ENCODE measurements around the gene NR3C1. TPM values are rescaled to one million over a fixed set of nuclear protein-coding genes. Genes with fewer than 3 reads are reported as not detected.

NR3C1 gene
- total and polyA plus RNA-seq, 2 donors (not counting 1 experiment from before 2014, with no cell fraction given): 17.6 to 218 TPM

DNA sequence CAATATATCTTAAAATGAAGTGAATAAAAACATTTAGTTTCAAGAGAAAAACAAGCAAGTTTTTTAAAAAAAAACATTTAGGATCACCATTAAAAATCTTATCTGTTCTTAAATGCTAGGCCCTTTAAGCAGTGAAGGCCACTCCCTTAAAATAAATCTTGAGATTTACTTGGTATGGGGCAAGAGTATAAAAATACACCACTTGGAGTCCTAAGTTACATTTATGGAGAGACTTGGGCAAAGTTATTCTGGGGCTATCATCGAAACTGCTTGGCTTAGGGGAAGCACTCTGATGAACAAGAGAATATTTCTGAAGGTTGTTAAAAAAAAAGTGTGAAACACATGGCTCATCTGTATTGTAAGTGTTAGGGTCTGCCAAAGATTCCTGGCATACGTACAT is 97.4 kb downstream of the NR3C1 start:
- Histone ChIP-seq H3K79me2 (ENCODE audit: control insufficient read depth, insufficient read depth, low read length) (peaks cover 53% of the 10 kb centered on the region), H3K9me3 (ENCODE audit: control extremely low read depth in 1 of 3, control insufficient read depth in 2 of 3, insufficient read depth in 1 of 3, low read length in 2 of 3) (no peaks in the 10 kb centered on the region), H4K20me1 (ENCODE audit: control insufficient read depth, insufficient read depth, low read length, poor library complexity, severe bottlenecking) (peaks cover 28% of the 10 kb centered on the region), H2AFZ (ENCODE audit: insufficient read depth, low read depth, low read length, poor library complexity, severe bottlenecking) (no peak overlapping the region), H3K4me2 (replicated peaks; ENCODE audit: low read depth, low read length, poor library complexity, severe bottlenecking) (no peak overlapping the region), H3K4me1 (ENCODE audit: control insufficient read depth in 2 of 2, insufficient read depth in 2 of 2, low read length in 2 of 2) (no peaks in the 10 kb centered on the region), H3K9ac (ENCODE audit: low read length) (no peak overlapping the region), H3K4me3 (ENCODE audit: control extremely low read depth in 1 of 5, extremely low read depth in 1 of 5, insufficient read depth in 1 of 5, low read depth in 2 of 5, low read length in 4 of 5) (no peak overlapping the region), H3K36me3 (replicated peaks in 1 of 2; ENCODE audit: control extremely low read depth in 1 of 2, control insufficient read depth in 1 of 2, extremely low read depth in 1 of 2, insufficient read depth in 2 of 2, low read length in 1 of 2) (peaks cover 3 to 52% of the 10 kb centered on the region in 2 experiments), H3K27ac (ENCODE audit: low read length in 2 of 2) (no peak overlapping the region), H3K27me3 (replicated peaks in 1 of 4; ENCODE audit: control extremely low read depth in 1 of 4, control insufficient read depth in 3 of 4, insufficient read depth in 4 of 4, low read length in 3 of 4) (no peaks in the 10 kb centered on the region)
- no peak for TF ChIP-seq EZH2 (IDR thresholded peaks at IDR 0.05; ENCODE audit: borderline replicate concordance, insufficient read depth, low read depth, low read length, poor library complexity, severe bottlenecking)
- H3K4me1 Mint-ChIP-seq: peaks cover 24% of the 10 kb centered on the region
- ATAC-seq (ENCODE audit: low read depth): no peak
- intact Hi-C loops (cut with micrococcal nuclease): no loop called here
- ChIA-PET POLR2A (no interaction called here), CTCF (interaction anchor here (1.9 kb wide), 1 partner anchor 519 kb away, joined by 4 read pairs; no protein-coding TSS in a partner anchor)
- WGBS (ENCODE audit: insufficient coverage): 100% methylated on average over 1 of the region's 2 CpGs
- DNase-seq: no peak
- no peaks in the 10 kb centered on the region for H3K27me3 Mint-ChIP-seq
- H3K9me3 Mint-ChIP-seq (ENCODE audit: insufficient read depth): no peaks in the 10 kb centered on the region
- no peak overlapping the region for H3K4me3 Mint-ChIP-seq
- H3K27ac Mint-ChIP-seq: no peak overlapping the region

DNA sequence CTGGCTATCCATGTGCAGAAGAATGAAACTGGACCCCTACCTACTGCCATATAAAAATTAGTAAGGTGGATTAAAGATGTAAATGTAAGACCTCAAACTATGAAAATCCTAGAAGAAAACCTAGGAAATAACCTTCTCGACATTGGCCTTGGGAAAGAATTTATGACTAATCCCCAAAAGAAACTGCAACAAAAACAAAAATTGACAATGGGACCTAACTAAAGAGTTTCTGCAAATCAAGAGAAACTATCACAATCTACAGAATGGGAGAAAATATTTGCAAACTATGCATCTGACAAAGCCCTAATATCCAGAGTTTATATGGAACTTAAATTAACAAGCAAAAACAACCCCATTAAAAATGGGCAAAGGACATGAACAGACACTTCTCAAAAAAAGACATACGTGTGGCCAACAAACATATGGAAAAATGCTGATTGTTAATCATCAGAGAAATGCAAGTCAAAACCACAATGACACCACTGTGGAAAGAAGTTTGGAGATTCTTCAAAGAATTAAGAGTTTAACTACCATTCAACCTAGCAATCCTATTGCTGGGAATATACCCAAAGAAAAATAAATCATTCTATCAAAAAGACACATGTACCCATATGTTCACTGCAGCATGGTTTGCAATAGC is 98.5 kb downstream of the NR3C1 start:
- Histone ChIP-seq H3K4me1 (ENCODE audit: control insufficient read depth in 2 of 2, insufficient read depth in 2 of 2, low read length in 2 of 2) (no peaks in the 10 kb centered on the region), H3K36me3 (replicated peaks in 1 of 2; ENCODE audit: control extremely low read depth in 1 of 2, control insufficient read depth in 1 of 2, extremely low read depth in 1 of 2, insufficient read depth in 2 of 2, low read length in 1 of 2) (peaks cover 11 to 55% of the 10 kb centered on the region in 2 experiments), H3K9ac (ENCODE audit: low read length) (no peak overlapping the region), H3K27me3 (replicated peaks in 1 of 4; ENCODE audit: control extremely low read depth in 1 of 4, control insufficient read depth in 3 of 4, insufficient read depth in 4 of 4, low read length in 3 of 4) (no peaks in the 10 kb centered on the region), H4K20me1 (ENCODE audit: control insufficient read depth, insufficient read depth, low read length, poor library complexity, severe bottlenecking) (peaks cover 31% of the 10 kb centered on the region), H3K4me3 (ENCODE audit: control extremely low read depth in 1 of 5, extremely low read depth in 1 of 5, insufficient read depth in 1 of 5, low read depth in 2 of 5, low read length in 4 of 5) (no peak overlapping the region), H3K27ac (ENCODE audit: low read length in 2 of 2) (no peak overlapping the region), H3K79me2 (ENCODE audit: control insufficient read depth, insufficient read depth, low read length) (peaks cover 44% of the 10 kb centered on the region), H2AFZ (ENCODE audit: insufficient read depth, low read depth, low read length, poor library complexity, severe bottlenecking) (no peak overlapping the region), H3K9me3 (ENCODE audit: control extremely low read depth in 1 of 3, control insufficient read depth in 2 of 3, insufficient read depth in 1 of 3, low read length in 2 of 3) (no peaks in the 10 kb centered on the region), H3K4me2 (replicated peaks; ENCODE audit: low read depth, low read length, poor library complexity, severe bottlenecking) (no peak overlapping the region)
- POLR2A ChIA-PET: no interaction called here
- Mint-ChIP-seq H3K27ac (no peak overlapping the region), H3K27me3 (no peaks in the 10 kb centered on the region), H3K4me1 (peaks cover 24% of the 10 kb centered on the region), H3K9me3 (ENCODE audit: insufficient read depth) (no peaks in the 10 kb centered on the region), H3K4me3 (no peak overlapping the region)
- ATAC-seq (ENCODE audit: low read depth): no peak
- no peak for TF ChIP-seq EZH2 (IDR thresholded peaks at IDR 0.05; ENCODE audit: borderline replicate concordance, insufficient read depth, low read depth, low read length, poor library complexity, severe bottlenecking)
- TF ChIP-seq, protein P1, sequence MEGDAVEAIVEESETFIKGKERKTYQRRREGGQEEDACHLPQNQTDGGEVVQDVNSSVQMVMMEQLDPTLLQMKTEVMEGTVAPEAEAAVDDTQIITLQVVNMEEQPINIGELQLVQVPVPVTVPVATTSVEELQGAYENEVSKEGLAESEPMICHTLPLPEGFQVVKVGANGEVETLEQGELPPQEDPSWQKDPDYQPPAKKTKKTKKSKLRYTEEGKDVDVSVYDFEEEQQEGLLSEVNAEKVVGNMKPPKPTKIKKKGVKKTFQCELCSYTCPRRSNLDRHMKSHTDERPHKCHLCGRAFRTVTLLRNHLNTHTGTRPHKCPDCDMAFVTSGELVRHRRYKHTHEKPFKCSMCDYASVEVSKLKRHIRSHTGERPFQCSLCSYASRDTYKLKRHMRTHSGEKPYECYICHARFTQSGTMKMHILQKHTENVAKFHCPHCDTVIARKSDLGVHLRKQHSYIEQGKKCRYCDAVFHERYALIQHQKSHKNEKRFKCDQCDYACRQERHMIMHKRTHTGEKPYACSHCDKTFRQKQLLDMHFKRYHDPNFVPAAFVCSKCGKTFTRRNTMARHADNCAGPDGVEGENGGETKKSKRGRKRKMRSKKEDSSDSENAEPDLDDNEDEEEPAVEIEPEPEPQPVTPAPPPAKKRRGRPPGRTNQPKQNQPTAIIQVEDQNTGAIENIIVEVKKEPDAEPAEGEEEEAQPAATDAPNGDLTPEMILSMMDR (IDR thresholded peaks at IDR 0.05): no peak
- CTCF ChIA-PET: interaction anchor here (1.9 kb wide), 1 partner anchor 520 kb away, joined by 4 read pairs; no protein-coding TSS in a partner anchor
- no peak for DNase-seq
- intact Hi-C loops (cut with micrococcal nuclease): no loop called here
- WGBS (ENCODE audit: insufficient coverage): no CpG with 5 or more reads among the region's 2 CpGs
